ENCODE data around the gene AFG1L. TPM values are rescaled to one million over a fixed set of nuclear protein-coding genes. Genes with fewer than 3 reads are reported as not detected.
"Not testable (repeated sequence)": the region's sequence is repeated elsewhere in the genome, so short reads cannot be mapped to it uniquely, and the experiment has no call there.

AFG1L gene
- total RNA-seq, 2 donors from 2014 or later, result 10.5 to 11.1 TPM

GRCh38 chr6:108287373-108287772 lies 7.5 kb upstream of the AFG1L start:
- Mint-ChIP-seq H3K4me1 (no peaks in the 10 kb centered on the region), H3K27ac (no peak overlapping the region), H3K27me3 (ENCODE audit: insufficient read depth) (peaks cover 1% of the 10 kb centered on the region), H3K9me3 (no peaks in the 10 kb centered on the region), H3K4me3 (no peak overlapping the region), H3K36me3 (ENCODE audit: low read depth) (no peaks in the 10 kb centered on the region)
- no peak overlapping the region for H3K9ac ChIP-seq (ENCODE audit: extremely low read depth, low read length, poor library complexity, severe bottlenecking)
- TF ChIP-seq CTCF (conservative IDR thresholded peaks at IDR 0.05), result no peak
- WGBS, 2 experiments (ENCODE audit: insufficient coverage in 1 of 2, insufficient read length in 1 of 2), result 92 to 100% methylated on average over 1 to 3 of the region's 3 CpGs
- no peaks in the 10 kb centered on the region for H3K36me3 ChIP-seq (ENCODE audit: control insufficient read depth, insufficient read depth, low read length)
- H3K27ac ChIP-seq (ENCODE audit: low read depth, low read length), result no peak overlapping the region
- H3K9me3 ChIP-seq (ENCODE audit: control insufficient read depth, low read length), result no peaks in the 10 kb centered on the region
- no peak overlapping the region for H3K4me3 ChIP-seq (ENCODE audit: low read length)
- H3K4me1 ChIP-seq (ENCODE audit: control insufficient read depth, insufficient read depth, low read length), result no peaks in the 10 kb centered on the region
- H3K27me3 ChIP-seq (ENCODE audit: control insufficient read depth, insufficient read depth, low read length, poor library complexity, severe bottlenecking), result no peaks in the 10 kb centered on the region
- DNase-seq, result no peak

GRCh38 chr6:108288742-108289141 lies 6.1 kb upstream of the AFG1L start:
- H3K4me1 ChIP-seq (ENCODE audit: control insufficient read depth, insufficient read depth, low read length), result no peaks in the 10 kb centered on the region
- no peak overlapping the region for H3K4me3 ChIP-seq (ENCODE audit: low read length)
- no peak overlapping the region for H3K27ac Mint-ChIP-seq
- peaks cover 1% of the 10 kb centered on the region for H3K27me3 Mint-ChIP-seq (ENCODE audit: insufficient read depth)
- no peaks in the 10 kb centered on the region for H3K27me3 ChIP-seq (ENCODE audit: control insufficient read depth, insufficient read depth, low read length, poor library complexity, severe bottlenecking)
- no peak overlapping the region for H3K9ac ChIP-seq (ENCODE audit: extremely low read depth, low read length, poor library complexity, severe bottlenecking)
- H3K36me3 Mint-ChIP-seq (ENCODE audit: low read depth), result no peaks in the 10 kb centered on the region
- H3K4me1 Mint-ChIP-seq, result no peaks in the 10 kb centered on the region
- no peak overlapping the region for H3K27ac ChIP-seq (ENCODE audit: low read depth, low read length)
- no peak overlapping the region for H3K4me3 Mint-ChIP-seq
- no peak for DNase-seq
- H3K9me3 ChIP-seq (ENCODE audit: control insufficient read depth, low read length), result no peaks in the 10 kb centered on the region
- no peak for TF ChIP-seq CTCF (conservative IDR thresholded peaks at IDR 0.05)
- no peaks in the 10 kb centered on the region for H3K36me3 ChIP-seq (ENCODE audit: control insufficient read depth, insufficient read depth, low read length)
- H3K9me3 Mint-ChIP-seq, result no peaks in the 10 kb centered on the region

DNA sequence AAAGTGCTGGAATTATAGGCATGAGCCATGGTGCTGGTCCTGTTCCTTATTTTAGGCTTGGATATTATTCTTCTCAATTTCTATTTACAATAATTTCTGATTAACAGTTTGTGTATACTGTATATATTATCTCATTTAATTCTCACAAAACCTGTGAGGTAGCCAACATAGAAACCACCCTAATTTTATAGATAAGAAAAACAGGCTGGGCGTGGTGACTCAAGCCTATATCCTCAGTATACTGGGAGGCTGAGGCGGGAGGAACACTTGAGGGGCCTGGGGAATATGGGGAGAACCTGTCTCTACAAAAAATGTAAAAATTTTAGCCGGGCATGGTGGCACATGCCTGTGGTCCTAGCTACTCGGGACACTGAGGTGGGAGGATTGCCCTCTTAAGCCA lies 3.8 kb upstream of the AFG1L start:
- Histone ChIP-seq H3K4me3 (ENCODE audit: low read length) (no peak overlapping the region), H3K4me1 (ENCODE audit: control insufficient read depth, insufficient read depth, low read length) (no peaks in the 10 kb centered on the region), H3K27ac (ENCODE audit: low read depth, low read length) (no peak overlapping the region), H3K27me3 (ENCODE audit: control insufficient read depth, insufficient read depth, low read length, poor library complexity, severe bottlenecking) (no peaks in the 10 kb centered on the region), H3K9ac (ENCODE audit: extremely low read depth, low read length, poor library complexity, severe bottlenecking) (no peak overlapping the region), H3K9me3 (ENCODE audit: control insufficient read depth, low read length) (no peaks in the 10 kb centered on the region), H3K36me3 (ENCODE audit: control insufficient read depth, insufficient read depth, low read length) (no peaks in the 10 kb centered on the region)
- Mint-ChIP-seq H3K4me3 (no peak overlapping the region), H3K9me3 (no peaks in the 10 kb centered on the region), H3K4me1 (peaks cover 5% of the 10 kb centered on the region), H3K36me3 (ENCODE audit: low read depth) (no peaks in the 10 kb centered on the region), H3K27me3 (ENCODE audit: insufficient read depth) (peaks cover 1% of the 10 kb centered on the region), H3K27ac (no peak overlapping the region)
- TF ChIP-seq CTCF (conservative IDR thresholded peaks at IDR 0.05), result no peak
- WGBS, 2 experiments (ENCODE audit: insufficient coverage in 1 of 2, insufficient read length in 1 of 2), result 93 to 100% methylated on average over 2 to 4 of the region's 4 CpGs
- DNase-seq, result no peak

- WGBS, 2 experiments (ENCODE audit: insufficient coverage in 1 of 2, insufficient read length in 1 of 2), result 98% methylated on average over 2 of the region's 3 CpGs; no CpG with 5 or more reads in 1 of the 2 experiments
- not testable (repeated sequence) for H3K4me3 ChIP-seq (ENCODE audit: low read length); H3K27me3 Mint-ChIP-seq (ENCODE audit: insufficient read depth); H3K27me3 ChIP-seq (ENCODE audit: control insufficient read depth, insufficient read depth, low read length, poor library complexity, severe bottlenecking); H3K27ac ChIP-seq (ENCODE audit: low read depth, low read length); H3K9me3 ChIP-seq (ENCODE audit: control insufficient read depth, low read length); H3K9ac ChIP-seq (ENCODE audit: extremely low read depth, low read length, poor library complexity, severe bottlenecking); H3K27ac Mint-ChIP-seq; H3K4me3 Mint-ChIP-seq; H3K4me1 Mint-ChIP-seq; H3K36me3 Mint-ChIP-seq (ENCODE audit: low read depth); H3K4me1 ChIP-seq (ENCODE audit: control insufficient read depth, insufficient read depth, low read length); H3K36me3 ChIP-seq (ENCODE audit: control insufficient read depth, insufficient read depth, low read length); H3K9me3 Mint-ChIP-seq; DNase-seq
Measured at GRCh38 chr6:108292561-108292960, 2.3 kb upstream of the AFG1L start.

Measured in endodermal cell (in vitro differentiated cells).